NOMO-1 (cell line): ENCODE results near the gene TTBK1.

ENCODE experiments used
- DNase-seq, 2 experiments: peaks; one replicate each; lab custom pipeline; 2025; ENCODE audit not compliant: unreplicated experiment in 2 of 2; lab: John Stamatoyannopoulos, UW

The TTBK1 gene

DNA sequence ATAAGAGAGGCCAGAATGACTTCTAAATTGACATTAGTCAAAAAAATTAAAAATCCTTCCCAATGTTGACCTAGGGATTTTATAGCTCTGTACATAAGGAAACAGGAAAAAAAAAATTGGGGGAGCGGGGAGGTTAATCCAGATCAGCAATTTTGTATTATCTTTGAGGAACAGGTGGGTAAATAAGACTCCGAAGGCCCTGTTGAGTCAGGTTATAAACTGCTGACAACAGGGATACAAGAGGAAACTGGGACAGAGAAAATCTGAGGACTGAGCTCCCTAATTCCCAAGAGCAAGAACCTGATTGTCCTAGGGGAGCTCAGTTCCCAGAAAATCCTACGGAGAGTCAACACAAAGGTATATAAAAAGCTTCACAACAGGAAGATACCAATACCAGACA is 92.2 kb downstream of the TTBK1 start:
- no peak for DNase-seq

DNA sequence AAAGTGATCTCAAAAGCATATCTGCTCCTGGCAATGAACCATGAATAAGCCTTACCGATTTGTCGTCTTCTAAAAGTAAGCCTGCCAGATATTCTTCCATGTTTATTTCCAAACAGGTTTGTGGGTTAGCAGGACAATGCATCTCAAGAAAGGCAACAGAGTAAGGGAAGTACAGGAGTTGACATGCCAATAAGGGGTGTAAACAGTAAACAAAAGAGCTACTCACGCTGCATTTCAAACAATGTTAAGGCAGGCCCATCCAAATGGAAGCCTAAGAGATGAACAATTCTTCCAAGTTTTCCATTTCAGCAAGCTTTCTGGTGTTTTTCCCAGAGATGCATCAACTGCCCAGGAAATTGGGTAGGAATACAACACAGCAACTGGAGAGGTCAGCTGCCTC is 93.1 kb downstream of the TTBK1 start:
- DNase-seq, result no peak
